SW 1271 (cell line): ENCODE results near the gene PDPK1.

ENCODE experiments used
- DNase-seq, 2 experiments: peaks; one replicate each; lab custom pipeline; 2025; lab: John Stamatoyannopoulos, UW

PDPK1 gene

DNA sequence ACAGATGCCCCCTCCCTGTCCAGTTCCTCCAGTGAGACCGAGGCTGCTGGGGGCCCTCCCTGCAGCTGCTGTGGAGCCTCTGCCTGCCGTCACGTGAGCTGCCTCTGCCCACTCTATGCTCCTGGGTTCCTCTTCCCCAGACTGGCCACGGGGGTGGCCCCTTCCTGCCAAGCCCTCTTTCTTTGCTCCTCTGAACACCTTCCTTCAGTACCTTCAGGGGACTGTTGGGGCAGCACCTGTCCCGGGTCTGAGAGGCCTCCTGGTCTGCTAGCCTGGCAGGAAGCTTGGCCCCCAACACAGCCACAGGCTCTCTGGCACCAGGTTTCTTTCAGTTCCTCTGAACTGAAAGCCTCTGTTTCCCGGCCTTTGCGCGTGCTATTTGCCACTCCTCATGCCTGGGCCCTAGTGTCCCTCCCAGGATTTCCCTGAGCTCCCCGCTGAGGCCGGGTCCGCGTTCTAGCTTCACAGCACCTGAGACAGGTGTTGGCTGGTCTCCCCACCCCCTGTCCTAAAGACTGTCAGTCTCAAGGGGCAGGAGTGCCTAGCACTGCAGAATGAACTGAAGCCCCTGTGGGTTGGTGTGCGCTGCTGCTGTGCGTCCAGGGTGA, 30.7 kb upstream of the PDPK1 start:
- no peak for DNase-seq

DNA sequence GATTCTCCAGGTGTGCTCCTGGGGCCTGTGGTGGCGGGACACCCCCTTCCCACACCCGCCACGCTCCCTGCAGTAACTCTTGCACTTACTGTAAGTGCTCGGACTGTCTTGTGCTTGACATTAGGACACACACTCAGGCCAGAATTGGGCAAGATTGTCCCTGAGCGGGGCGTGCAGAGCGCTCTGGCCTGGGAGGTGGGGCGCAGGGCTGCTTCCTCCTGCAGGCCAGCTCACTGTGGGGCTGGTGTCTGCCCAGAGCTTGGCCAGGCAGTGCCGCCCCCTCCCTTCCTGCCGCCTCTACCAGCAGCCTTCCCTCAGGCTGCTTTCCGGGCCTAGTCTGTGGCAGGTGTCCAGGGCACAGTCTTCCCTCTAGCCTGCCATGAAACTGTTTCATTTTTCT, 30.2 kb upstream of the PDPK1 start:
- DNase-seq, result no peak

- no peak for DNase-seq
Observed at GRCh38 chr16:2508722-2509400, 29.0 kb upstream of the PDPK1 start.

DNA sequence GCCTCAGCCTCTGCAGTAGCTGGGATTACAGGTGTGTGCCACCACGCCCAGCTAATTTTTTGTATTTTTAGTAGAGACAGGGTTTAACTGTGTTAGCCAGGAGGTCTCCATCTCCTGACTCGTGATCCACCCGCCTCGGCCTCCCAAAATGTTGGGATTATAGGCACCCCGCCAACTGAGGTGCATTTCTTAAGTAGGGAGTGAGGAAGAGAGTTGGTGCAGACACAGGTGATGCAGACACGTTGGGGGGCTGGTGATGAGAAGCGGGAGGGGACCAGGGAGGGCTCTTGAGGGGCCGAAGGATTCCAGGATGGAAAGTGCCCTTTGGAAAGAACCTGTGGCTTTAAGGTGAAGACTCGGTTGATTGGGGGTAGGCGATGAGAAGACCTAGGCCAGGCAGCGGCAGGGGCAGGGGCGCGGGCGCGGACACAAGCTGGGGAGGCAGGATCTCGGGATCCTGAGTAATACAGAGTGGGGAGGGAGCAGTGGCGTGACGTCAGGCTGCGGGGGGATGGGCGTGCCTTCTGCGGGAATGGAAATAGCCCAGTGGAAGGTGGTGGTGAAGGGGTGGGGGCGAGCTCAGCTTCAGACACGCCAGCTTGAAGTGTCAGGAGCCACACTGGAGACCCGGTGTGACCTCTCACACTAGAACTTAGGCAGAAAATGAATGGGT, 26.6 kb upstream of the PDPK1 start:
- no peak for DNase-seq

GRCh38 chr16:2511996-2512734, 25.7 kb upstream of the PDPK1 start:
- no peak for DNase-seq

GRCh38 chr16:2512735-2513404, 25.0 kb upstream of the PDPK1 start:
- no peak for DNase-seq

DNA sequence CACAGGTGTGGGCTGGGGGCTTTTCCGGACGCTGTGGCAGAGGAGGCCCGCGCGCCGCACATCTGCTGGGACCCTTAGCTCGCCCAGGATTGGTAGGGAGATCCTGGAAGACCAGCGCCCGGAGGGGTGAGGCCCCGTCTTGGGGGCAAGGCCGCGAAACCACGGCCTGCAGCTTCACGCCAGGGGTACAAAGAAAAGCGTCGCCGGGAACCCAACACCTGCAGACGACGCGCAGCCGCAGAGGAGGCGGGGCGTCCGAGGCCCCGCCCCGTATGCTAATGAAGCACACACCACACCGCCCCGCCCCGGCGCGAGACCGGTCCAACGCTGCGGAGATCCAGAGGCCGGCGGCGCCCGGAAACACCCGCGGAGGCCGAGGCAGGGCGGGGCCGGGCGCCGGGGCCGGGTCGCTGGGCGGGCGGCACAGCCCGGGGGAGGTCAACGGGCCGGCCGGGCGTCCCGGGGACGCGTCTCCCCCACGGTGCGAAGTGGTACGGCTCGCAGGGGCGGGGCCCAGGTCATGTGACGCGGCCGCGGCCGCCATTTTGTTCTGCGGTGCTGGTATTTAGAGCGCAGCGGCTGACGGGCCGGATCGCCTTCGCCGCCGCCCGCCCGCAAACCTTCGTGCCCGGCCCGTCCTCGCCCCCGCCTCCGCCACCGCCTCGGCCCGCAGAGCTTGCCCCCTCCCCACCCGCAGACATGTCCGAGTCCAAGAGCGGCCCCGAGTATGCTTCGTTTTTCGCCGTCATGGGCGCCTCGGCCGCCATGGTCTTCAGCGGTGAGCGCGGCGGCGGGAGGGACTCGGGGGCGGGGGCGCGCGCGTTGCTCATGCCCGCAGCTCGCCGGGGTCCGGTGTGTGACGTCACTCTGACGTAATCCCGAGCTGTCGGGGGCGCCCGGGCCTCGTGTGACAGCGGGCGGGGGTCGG, 24.2 kb upstream of the PDPK1 start, which contains the start of gene ATP6V0C:
ATP6V0C (plus strand) TSS at position 548 of the 928 bp plus-strand sequence; CDS start at position 700, 152 bp downstream.
- DNase-seq, result peak; percentile 44 to 83

GRCh38 chr16:2514333-2515179, 23.3 kb upstream of the PDPK1 start:
- no peak for DNase-seq

DNA sequence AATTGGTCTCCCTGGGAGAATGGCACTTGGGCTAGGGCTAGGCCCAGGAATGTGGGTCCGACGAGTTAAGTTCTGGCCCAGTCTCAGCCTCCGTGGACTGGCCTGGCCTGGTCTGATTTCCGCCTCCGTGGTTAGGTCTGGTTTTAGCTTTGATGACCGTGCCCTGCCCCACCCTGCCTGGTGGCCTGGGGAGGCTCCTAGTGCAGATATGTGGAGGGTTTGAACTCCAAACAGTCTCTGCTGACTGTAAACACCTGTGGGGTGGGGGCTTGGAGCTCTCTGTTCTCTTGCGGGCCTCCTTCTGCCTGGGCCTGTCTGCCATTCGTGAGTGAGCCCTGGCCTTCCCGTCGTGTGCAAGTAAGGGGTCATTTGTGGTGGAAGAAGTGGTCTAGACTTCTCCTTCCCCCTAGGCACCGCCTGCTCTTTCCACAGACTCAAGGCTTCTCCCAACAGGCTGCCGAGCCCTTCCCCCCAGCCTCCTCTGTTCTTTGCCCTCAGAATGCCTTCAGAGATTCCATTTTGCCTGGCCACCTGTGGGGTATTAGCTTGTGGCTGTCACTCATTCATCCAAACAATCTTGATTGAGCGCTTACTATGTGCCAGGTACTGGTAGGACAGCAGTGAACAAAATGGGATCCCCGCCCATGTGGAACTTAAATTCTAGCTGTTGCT, 22.5 kb upstream of the PDPK1 start:
- DNase-seq, result no peak

GRCh38 chr16:2516391-2517240, 21.2 kb upstream of the PDPK1 start:
- no peak for DNase-seq

DNA sequence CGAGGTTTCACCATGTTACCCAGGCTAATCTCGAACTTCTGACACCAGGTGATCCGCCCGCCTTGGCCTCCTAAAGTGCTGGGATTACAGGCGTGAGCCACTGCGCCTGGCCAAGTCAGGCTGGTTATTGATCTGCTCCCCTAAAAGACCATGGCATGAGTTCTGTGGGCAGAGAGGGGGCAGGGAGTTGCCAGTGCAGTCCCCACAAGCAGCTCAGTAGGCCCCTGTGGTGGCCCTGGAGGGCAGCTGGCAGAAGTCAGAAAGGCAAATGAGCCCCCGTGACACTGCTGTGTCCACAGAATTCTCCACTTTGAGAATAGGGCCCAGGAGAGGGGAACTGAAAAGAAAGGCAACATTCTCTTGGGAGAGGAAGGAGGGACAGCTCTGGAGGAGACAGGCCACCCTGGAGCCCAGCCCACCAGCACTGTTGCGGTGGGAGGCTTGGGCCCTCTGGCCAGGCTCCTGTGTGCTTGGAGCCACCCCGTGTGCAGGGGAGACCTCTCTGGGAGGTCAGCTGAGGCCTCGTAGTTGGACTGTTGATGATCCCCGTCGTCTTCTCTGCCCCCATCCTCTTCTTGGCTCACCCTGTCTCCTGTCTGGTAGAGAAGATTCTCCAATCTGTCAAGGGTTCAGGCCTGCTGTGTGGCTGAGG, 19.7 kb upstream of the PDPK1 start:
- DNase-seq, result no peak

GRCh38 chr16:2518823-2519710, 18.8 kb upstream of the PDPK1 start:
- DNase-seq, result no peak

DNA sequence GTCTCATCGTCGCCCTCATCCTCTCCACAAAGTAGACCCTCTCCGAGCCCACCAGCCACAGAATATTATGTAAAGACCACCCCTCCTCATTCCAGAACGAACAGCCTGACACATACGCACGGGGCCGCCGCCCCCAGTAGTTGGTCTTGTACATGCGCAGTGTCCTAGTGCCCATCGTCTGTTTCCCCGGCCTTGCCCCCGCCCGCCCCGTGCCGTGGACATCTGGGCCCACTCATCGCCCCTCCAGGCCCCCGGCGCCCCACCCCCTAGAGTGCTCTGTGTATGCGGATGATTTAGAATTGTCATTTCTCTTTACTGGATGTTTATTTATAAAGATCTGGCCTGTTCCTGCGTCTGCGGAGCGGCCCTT, 18.1 kb upstream of the PDPK1 start:
- no peak for DNase-seq

GRCh38 chr16:2520097-2520783, 17.6 kb upstream of the PDPK1 start, which contains the start of gene AMDHD2:
TSS of gene AMDHD2 (plus strand) at chr16:2520371. CDS start at chr16:2520459, 88 bp downstream.
- DNase-seq, result peak; percentile 39 to 58

DNA sequence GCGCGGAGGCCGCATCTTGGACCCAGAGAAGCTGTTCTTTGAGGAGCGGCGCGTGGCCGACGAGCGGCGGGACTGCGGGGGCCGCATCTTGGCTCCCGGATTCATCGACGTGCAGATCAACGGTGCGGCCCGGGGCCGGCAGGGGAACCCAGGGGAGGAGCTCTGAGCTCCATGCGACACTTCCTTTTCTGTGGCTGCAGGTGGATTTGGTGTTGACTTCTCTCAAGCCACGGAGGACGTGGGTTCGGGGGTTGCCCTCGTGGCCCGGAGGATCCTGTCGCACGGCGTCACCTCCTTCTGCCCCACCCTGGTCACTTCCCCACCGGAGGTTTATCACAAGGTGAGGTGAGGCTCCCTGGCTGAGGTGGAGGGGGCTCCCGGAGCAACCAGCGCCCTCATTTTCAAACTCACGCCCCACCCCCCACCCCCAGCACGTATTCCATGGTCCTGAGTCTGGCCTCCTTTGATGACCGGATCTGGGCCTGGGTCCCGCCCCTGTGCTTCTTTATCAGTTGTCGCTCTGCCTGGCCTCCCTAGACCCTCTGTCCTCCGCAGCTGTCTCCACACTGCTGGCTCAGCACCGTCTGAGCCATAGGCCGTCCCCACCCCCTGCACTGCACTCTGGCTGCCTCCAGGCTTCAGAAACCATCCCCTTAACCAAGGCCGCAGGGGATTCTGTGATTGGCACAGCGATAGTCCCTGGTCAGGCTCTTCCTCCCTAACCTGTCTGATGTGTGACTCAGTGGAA, 16.9 kb upstream of the PDPK1 start:
- no peak for DNase-seq
